Hematopoietic multipotent progenitor cell (in vitro differentiated cells): ENCODE results near the gene CD47. TPM values are rescaled to one million over a fixed set of nuclear protein-coding genes. Genes with fewer than 3 reads are reported as not detected.

Experiments
- DNase-seq, 3 donors: peaks; one replicate each; pipeline ENCODE4 v3.0.0-alpha.2; 2011 to 2015; ENCODE audit warnings: low read depth in 2 of 3, low spot score in 2 of 3
- total RNA-seq: library from RNA; depleted of rRNA; stranded (reverse); fragments of >200 nt; gene quantifications from one replicate; pipeline ENCODE4 v1.2.3, GENCODE V29; 2012

The CD47 gene
- total RNA-seq, 1 donor: 79.4 TPM

- DNase-seq: no peak
Observed at GRCh38 chr3:108060331-108060730, 30.5 kb downstream of the CD47 start.

DNA sequence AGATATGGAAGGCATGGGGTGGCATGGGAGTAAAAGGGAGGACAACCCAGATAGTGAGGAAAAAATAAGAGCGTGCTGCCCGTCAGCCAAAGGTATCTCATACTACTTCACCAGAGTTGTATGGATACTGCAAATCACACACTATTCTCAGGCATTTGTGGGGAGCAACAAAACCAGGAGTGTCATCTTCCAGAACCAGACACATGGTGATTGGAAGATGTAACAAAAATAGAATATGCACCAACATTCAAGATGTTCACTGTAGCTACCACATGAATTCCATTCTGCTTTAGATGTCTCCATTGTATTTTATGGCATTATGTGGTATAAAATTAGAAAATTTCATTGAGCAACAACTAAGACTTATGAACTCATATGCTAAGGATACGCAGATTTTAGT is 34.9 kb downstream of the CD47 start:
- no peak for DNase-seq

GRCh38 chr3:108054935-108055334 is 35.9 kb downstream of the CD47 start:
- DNase-seq: no peak

- DNase-seq: no peak
Observed at GRCh38 chr3:108053483-108053882, 37.3 kb downstream of the CD47 start.

- DNase-seq: no peak
Observed at GRCh38 chr3:108053067-108053466, 37.8 kb downstream of the CD47 start.

DNA sequence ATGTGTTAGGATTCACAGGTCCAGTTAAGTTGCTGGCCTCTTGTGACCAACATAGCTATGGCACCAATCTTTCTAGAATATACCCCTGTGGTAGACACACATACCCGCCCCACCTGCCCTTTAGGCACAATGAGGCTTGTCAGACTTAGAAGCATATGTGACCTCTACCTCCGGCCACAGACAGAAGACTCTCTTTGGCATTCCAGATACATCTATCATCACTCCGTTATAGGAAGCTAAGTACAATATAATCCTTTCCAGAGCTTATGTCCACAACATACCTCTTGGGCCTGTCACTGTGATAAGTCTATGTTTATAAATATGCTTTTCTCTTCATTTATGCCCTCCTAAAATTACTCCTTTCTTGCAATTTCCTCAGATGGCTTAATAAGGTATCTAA is 39.8 kb downstream of the CD47 start:
- no peak for DNase-seq

GRCh38 chr3:108047987-108048386 is 42.8 kb downstream of the CD47 start:
- no peak for DNase-seq

DNA sequence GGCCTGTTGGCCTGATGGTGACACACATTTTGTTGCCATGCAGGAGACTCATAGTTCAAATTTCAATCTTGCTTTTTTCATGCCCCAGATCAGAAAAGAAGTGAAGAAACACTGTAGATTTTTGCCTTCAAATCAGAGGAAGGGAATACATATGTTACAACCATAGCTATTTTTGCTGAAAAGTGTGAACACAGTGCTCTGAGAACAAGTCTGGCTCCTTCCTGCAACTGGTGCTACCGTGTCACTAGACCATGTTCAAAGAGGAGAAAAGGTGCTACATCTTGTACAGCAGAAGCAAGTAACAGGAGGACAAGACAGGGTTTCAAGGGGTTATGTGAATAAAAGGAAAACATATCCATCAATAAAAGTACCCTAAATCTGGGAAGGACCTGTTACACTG is 44.6 kb downstream of the CD47 start:
- DNase-seq: no peak

DNA sequence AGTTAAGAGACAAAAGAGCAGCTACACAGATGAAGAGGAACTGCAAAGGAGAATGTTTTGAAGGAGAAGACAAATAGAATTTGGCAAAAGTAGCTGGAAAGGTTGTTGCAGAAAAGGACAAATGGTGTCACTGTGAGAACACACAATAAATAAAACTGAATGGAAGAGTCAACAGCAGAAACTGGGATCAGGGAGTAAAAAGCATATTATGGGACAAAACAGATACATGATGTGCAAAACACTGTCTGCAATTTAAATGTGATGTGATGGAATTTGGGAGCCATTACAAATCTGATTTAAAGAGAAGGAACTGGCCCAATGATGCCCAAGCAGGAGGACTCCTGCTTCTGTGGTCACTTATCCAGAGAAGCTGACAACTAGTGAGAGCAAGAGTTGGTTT is 46.1 kb downstream of the CD47 start:
- no peak for DNase-seq

DNA sequence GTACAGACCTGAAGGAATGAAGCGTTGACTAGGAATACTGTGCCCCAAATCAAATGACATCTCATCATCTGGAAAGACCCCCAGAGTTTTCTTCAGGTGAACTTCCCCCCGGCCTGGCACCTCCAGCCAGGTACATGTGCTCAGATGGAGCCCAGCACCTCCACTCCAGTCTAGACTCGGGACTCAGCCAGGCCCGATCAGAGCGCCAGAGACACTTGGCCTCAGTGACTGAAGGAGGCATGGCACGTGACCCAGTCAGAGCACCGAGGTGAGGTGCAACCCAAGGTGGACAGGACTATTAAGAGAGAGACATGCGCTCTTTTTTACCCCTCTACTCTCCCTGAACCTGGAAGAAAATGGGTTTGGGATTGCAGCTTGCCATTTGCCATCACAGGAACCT is 48.5 kb downstream of the CD47 start:
- no peak for DNase-seq

GRCh38 chr3:108041253-108041652 is 49.6 kb downstream of the CD47 start:
- DNase-seq: no peak

GRCh38 chr3:108037770-108038169 is 53.1 kb downstream of the CD47 start:
- no peak for DNase-seq

DNA sequence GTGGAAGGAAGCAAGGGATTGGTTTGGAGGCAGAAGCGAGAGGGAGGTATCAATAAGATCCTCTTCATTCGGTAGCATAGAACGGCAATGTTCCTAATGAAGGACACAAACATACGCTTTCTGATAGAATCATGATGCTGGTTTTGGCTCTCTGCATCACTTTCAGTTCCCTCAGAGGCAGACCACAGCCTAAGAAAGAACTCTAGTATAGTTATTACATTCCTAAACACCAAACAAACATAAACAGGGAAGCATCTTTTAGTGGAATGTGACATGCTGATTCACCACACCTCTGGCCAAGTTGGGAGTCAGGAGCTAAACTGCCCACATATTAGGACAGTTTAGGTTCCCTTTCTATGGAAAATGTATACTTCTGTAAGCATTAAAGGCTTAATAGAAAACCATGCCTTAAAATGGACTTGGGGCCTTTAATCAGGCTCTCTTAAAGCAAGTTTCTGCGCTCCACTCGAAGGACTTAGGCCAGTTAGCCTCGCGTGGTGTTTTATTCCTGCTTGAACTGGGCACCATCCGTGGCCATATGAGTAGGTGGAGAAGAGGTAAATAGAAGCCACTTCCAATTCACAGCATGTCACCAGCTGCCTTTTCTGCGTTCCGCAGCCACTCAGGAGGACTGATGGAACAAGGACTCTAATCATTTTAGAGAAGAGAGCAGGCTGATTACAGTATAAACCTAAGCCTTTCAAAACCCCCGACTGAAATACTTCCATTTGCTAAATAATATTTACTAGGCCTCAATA is 53.7 kb downstream of the CD47 start:
- no peak for DNase-seq

DNA sequence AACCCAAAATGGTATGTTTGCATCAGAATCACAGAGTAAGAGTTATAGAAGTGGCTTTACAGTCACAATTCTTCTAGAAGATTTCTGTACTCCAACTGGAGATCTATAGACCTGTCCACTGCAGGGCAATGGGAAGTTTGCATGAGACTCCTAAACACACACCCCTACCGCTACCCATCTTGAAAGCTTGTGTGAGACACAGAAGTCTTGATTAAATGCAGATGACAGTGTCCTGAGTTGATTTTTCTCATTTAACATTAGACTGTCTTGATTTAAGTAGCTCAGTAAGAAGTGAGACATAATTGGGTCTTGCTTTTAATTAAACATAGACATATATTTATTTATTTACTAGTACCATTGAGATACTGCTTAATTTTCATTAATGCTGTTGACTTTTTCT is 54.4 kb downstream of the CD47 start:
- DNase-seq: no peak

GRCh38 chr3:108035751-108036150 is 55.1 kb downstream of the CD47 start:
- DNase-seq: no peak

DNA sequence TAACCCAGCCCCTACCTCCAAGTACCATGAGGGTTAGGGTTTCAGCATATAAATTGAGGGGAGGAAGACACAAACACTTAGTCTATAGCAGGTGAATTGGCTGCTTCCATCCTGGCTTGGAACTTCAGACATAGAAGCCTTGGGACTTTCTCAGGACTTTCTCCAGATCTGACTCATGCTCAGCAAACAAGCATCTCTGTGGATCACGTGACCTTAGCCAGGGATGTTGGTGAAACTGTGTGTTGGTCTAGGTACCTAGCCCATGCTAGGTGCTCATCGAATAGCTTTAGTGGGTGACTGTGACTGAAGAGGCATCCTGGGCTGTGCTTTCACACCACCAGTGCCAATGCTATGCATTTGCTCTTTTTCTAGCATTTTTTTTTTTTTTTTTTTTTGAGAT is 58.9 kb downstream of the CD47 start:
- no peak for DNase-seq

DNA sequence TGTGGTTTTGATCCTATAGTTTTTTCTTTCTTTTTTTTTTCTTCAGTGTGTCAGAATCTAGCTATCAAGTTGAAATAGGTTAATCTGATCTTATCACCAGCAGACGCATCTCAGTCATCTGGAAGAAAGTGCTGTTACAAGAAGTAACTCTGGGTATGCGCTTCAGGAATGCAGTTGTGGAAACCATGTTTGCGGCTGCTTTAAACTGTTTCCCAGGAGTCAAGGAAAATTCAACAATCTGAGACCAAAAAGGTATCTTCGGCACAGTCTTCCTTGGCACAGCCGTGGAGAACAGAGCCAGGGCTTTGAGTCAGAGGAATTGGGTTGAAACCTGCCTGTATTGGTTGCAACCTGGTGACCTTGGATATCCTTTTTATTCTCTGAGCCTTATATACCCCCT is 59.9 kb downstream of the CD47 start:
- no peak for DNase-seq

GRCh38 chr3:108029466-108029865 is 61.4 kb downstream of the CD47 start:
- no peak for DNase-seq

- no peak for DNase-seq
Observed at GRCh38 chr3:108028896-108029295, 61.9 kb downstream of the CD47 start.

GRCh38 chr3:108025177-108025576 is 65.7 kb downstream of the CD47 start:
- no peak for DNase-seq

DNA sequence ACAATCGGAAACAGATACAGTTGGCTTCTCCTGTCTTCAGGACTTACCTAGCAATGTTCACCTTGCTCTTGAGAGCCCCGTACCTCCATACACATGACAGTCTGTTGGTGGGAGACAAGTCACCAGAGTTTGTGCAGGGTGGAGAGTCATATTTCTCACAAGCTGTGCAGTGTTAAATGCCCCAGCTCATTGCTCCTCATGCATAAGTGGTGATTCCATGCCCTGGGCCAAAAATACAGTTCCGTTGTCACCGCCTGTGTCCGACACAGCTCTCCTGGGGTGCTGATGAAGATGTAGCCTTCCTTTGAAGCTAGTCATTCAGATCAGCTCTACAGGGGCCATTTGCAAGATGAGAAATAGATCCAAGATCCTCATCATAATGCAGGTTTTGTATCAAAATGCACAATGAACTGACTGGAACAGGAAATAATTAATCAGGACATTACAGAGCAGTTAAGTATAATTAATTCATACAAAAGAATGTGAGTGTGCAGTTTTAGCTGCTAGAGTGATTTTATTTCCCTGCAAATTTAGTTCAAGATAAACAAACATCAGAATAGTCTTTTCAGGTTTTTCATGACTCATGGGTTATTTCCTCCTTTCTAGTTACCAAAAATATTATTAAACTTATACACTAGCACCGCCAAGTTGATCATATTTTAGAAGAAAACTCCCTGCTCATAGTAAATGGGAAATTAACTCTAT is 66.5 kb downstream of the CD47 start:
- peak in 1 of 3 donors; percentile 24 for DNase-seq
